COLO668 (cell line): ENCODE results near the gene PARD3B.

Experiments
- DNase-seq: peaks from one replicate; lab custom pipeline; 2025; ENCODE audit not compliant: unreplicated experiment; lab: John Stamatoyannopoulos, UW

Gene PARD3B, protein sequence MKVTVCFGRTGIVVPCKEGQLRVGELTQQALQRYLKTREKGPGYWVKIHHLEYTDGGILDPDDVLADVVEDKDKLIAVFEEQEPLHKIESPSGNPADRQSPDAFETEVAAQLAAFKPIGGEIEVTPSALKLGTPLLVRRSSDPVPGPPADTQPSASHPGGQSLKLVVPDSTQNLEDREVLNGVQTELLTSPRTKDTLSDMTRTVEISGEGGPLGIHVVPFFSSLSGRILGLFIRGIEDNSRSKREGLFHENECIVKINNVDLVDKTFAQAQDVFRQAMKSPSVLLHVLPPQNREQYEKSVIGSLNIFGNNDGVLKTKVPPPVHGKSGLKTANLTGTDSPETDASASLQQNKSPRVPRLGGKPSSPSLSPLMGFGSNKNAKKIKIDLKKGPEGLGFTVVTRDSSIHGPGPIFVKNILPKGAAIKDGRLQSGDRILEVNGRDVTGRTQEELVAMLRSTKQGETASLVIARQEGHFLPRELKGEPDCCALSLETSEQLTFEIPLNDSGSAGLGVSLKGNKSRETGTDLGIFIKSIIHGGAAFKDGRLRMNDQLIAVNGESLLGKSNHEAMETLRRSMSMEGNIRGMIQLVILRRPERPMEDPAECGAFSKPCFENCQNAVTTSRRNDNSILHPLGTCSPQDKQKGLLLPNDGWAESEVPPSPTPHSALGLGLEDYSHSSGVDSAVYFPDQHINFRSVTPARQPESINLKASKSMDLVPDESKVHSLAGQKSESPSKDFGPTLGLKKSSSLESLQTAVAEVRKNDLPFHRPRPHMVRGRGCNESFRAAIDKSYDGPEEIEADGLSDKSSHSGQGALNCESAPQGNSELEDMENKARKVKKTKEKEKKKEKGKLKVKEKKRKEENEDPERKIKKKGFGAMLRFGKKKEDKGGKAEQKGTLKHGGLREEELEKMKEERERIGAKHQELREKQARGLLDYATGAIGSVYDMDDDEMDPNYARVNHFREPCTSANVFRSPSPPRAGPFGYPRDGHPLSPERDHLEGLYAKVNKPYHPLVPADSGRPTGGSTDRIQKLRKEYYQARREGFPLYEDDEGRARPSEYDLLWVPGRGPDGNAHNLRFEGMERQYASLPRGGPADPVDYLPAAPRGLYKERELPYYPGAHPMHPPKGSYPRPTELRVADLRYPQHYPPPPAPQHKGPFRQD (N-terminal part only)

DNA sequence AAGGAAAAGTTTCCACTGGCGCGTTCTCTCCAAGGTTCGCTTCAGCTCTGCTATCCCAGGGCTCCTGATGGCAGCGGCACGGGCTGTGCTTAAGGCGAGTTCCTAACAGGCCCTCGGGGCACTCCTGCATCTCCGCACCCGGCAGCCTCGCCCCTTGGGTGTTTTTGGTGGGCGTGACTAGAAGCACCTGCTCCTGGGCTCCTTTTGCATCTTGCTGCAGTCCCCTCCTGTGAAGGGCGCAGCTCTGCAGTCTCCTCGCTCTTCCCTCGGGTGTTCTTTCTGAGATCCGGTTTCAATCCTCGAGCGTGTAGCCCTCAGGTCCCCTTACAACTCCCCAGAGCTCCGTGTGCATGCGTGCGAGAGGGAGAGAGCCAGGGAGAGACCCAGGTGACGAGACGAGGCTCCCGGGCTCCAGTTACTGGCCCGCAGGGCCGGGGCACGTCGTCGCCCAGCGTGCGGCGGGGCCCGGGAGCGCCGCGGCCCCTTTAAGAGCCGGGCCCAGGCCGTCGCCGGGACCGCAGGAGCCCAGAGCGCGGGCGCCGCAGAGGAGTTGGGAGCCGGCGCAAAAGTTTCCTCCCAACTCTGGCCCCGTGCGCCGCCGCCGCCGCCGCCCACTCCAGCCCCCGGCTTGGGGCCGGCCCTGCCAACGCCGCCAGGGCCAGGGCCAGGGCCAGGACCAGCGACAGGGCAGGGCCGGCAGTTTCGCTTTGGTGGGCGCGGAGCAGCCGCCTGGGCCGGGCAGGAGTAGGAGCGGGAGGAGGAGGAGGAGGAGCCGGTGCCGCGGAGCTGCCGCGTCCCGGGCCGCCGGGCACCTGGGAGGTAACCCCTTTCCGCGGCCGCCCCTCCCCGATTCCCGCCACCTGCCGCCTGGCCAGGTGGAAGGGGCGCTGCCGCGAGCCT is at the start of gene PARD3B:
Gene PARD3B (plus strand): TSS at position 515 of the 900 bp plus-strand sequence. CDS start 525 bp downstream, outside the sequence.
- peak; percentile 70 for DNase-seq

DNA sequence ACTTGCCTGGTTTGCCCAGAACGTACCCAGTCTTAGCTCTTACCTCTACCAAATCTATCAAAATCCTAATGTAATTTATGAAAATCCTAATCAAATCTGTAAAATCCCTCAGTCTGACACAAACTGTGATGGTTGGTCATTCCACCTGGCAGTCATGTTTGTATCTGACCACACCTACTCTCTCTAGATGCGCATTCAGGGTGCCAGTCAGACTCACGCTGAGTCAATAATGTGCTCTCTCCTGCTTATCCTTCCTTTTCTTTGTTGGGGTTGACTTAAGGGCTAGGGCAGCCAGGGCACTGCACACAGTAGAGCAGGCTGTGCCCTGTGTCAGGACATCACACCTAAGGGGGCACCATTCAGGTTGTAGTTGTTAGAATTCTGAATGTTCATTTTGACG is 48.5 kb upstream of the PARD3B start:
- DNase-seq: no peak

DNA sequence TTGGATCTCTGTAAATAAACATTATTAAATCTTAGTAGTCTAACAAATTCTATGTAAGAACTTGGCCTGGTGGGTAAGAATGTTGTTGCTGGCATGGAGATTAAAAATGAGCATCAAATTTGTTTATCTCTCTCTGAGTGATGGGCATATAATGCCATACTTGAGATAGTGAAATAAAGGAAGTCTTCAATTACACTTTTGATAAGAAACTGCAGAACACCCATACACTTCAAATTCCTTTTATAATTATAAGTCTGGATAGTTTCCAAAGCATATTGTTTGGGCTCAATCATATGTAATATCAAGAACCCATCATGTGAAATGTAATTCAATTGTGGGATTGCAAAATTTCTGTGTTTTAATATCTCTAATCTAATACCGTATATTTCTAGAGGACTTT is 47.4 kb upstream of the PARD3B start:
- no peak for DNase-seq

DNA sequence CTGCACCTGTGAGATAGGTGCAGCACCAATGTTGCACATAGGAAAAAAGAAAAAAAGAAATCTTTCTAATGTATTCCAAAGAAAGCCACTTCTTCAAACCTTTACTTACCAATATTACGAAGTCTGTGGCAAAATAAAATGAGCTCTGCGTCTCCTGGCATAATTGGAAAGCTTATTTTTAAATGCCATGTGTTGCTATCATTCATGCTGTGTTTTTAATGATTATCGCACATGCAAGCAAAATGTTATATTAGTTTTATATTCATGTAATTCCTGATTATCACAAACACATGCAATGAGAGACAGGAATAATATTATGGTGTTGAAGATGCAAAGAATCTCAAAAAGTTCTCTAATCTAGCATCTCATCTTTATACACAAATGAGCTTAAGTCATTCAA is 47.0 kb upstream of the PARD3B start:
- DNase-seq: no peak

DNA sequence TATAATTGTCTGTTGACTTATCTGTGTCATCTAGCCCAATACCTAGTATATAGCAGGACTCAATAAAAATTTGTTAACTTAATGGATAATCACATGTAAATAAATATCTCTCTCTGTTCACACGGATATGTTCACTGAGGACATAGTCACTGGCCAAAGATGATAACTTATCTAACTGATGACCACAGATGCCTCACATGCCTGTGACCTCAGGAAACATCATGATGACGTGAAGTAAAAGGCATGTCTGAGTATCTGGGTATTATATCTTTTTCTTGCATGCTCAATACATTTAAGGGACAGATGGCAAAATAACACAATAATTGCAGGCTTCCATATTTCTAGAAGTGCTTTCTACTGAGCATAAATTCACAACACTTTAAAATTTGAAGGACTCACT is 41.4 kb upstream of the PARD3B start:
- no peak for DNase-seq

DNA sequence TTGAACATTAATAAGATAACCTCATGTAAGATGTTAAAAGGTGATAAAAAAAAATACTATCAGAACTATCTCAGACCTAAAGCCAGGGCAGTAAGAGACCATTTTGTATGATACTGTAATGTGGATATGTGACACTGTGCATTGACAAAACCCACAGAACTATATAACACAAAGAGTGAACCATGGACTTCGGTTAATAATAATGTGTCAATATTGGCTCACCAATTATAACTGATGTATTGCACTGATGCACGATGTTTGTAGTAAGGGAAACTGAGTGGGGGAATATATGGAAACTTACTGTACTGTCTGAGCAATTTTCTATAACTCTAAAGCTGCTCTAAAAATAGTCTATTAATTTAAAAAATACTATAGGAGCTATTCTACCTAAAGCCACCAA is 40.7 kb upstream of the PARD3B start:
- DNase-seq: no peak

DNA sequence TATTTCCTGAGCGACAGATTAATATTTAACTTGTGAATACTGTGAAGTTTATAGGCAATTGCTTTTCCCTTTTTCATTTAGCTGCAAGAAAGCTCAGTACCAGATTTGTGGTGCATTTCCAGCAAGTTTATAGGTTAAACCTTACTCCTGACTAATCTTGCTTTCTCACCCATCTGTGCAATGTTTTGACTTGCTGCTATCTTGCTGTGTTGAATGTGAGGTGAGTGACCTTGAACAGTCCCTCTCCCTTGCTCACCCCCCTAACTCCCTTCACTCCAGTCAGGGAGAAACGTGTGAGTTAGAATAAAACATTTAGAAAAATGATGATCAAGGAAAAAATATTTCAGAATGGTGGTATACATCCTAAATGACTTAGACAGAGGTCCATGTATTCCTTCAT is 39.8 kb upstream of the PARD3B start:
- DNase-seq: no peak

DNA sequence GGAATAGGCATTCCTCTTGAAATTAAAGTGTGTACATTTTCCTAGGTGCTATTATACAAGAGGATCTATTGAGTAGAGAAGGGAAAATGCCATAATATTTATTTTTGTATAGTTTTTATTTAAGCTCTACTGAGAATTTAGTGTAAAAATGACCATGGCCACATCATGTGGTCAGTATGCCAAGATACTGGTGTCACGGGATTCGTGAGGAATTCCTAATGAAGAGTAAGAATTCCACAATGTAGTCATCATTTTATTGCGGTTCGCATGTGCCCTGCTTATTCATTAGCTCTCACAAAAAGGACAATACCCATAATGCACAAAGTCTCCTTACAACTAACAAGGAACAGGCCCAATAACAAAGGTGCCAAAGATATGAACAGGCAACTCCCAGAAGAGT is 39.3 kb upstream of the PARD3B start:
- no peak for DNase-seq

DNA sequence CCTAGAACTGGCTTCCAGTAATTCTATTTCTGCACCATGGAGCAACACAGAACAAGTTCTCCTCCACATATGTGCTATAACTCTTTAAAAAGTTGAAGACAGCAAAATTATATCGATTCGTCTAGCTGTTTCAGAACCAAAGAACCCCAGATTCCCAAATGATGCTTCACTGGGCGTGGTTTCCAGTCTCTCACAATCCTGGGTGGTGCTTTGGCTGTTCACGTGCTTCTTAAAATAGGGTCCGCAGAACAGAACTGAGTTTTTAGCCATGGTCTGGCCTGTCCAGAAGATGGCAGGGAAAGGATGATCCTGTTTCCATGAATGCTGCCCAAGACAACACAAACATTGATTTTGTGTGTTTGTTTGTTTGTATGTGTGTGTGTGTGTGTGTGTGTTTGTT is 37.6 kb upstream of the PARD3B start:
- no peak for DNase-seq

DNA sequence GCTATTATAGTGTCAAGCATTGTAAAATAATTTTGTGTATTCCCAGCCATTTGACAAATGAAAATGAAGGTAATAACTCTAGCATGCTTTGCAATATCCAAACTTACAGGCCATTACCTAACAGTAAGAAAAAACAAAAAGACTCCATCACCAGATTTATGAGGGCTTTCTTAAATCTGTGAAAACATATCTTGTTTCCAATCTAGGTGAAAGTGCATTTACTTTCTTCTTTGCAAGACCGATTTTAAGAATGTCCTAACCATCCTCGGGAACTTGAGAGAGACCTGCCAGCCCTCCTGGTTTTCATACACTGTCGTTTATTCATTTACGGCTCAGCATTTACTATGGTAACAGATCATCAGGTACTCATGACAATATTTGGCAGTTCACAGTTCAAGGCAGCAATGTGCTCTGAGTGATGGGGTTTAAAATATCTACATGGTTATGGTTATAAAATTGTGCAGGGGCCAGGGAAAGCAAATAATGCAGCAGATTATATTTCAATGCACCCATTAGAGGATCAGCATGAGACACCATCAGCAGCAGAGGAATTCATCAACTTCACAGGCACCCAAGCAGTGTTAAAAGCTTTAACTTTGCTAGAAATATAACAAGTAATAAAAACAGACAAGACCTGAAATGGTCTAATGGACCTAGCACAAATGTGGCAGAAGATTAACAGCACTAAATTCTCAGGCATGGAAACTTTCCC is 34.4 kb upstream of the PARD3B start:
- DNase-seq: no peak

DNA sequence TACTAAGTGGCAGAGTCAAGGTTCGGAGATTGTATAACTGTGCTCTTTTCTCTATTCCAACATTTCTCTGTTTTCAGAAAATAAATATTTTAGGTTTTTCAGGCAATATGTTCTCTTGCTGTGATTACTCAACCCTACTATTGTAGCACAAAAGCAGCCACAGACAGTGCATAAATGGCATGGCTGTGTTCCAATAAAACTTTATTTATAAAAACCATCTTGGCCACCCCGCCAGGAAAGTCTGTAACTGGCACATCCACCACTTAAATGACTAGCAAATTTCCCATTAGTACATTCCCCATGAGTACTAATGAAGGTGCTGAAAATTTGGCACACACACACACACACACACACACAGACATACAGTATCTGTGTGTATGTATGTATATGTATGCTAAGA is 30.8 kb upstream of the PARD3B start:
- no peak for DNase-seq

DNA sequence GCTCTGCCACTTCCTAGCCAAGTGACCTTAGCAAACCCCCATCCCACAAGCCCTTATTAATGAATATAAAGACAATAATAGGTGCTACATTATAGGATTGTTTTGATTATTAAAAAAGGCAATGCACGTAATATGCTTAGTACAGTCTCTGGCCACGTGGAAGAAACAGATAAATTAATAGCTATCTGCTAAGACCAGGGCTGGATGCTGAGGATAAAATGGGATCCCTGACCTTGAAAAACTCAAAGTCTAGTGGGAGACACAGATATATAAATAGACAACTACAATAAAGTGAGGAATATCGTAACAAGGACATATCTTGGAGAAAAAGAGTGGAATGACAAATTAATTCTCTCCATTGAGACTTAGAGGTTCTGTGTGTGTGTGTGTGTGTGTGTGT is 29.9 kb upstream of the PARD3B start:
- DNase-seq: no peak

DNA sequence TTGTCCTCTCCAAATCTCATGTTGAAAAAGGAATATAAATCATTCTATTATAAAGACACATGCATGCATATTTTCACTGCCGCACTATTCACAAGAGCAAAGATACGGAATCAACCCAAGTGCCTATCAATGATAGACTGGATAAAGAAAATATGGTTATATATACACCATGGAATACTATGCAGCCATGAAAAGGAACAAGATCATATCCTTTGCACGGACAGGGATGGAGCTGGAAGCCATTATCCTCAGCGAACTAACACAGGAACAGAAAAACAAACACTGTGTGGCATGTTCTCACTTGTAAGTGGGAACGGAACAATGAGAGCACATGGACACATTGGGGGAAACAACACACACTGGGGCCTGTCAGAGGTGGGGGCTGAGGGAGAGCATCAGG is 28.1 kb upstream of the PARD3B start:
- DNase-seq: no peak

DNA sequence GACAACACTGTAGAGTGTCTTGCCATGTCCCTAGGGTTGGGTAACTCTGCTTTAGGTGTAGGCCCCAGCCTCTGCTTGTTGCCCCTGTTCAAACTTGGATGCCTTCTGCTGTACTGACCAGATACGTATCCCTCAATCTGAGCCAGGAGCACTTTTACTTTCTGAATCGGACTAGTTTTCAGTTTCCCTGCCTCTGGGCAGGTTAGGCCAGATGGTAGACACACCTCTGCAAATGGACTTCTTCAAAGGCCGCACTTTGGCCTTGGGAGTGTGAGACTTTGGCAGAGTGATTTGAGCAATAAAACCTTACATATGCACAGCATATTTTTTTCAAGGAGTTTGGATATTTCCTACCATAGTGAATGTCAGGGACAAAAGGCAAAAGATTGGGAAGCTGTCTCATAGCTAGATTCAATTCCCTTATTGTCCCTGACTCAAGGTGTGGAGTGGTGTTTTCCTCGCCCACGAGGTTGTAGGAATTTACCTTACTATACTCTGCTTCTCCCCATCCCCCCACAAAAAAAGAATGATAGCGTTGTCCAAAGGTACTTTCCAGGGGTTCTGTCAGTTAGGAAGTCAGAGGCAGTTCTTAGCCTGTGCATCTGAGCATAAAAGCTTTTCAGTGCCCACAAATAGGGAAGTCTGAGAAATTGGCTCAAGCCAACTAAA is 15.3 kb upstream of the PARD3B start:
- DNase-seq: no peak

DNA sequence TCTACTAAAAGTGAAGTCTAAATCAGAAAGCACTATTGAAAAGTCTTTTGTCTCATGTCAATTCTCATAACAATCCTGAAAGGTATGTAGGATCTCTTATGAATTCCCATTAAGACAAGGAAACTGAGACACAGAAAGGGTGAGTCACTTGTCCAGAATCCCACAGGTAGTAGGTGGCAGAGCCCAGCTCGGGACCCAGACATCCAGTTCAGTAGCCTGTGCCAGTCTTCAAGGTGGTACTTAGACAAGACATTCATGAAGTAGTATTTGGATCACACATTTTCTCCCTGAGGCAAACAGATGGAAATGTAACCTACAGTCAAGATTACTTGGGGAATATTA is 14.8 kb upstream of the PARD3B start:
- no peak for DNase-seq

DNA sequence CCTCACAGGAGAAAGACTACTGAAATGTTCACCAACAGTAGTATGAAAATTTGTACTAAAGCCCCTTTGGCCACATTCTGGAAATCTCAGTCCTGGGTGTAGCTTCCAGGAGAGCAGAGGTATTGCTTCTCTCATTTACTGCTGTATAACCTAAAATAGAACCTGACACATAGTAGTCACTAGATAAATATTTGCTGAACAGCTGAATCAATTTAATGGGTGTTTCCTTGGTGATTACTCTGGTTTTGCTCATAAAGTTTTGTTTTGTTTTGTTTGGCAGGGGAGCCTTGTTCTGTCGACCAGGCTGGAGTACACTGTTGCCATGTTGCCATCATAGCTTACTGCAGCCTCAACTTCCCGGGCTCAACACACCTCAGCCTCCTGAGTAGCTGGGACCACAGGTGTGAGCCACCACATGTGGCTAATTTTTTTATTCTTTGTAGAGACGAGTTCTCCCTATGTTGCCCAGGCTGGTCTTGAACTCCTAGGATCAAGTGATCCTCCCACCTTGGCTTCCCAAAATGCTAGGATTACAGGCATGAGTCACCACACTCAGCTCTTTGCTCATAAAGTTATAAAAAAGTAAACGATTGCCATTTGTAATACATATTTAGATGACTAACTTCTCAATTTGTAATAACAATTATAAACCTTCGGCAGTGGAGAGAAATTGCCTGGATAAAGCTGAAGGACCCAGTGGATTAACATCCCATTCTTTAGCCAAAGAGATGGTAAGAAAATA is 11.5 kb upstream of the PARD3B start:
- no peak for DNase-seq

DNA sequence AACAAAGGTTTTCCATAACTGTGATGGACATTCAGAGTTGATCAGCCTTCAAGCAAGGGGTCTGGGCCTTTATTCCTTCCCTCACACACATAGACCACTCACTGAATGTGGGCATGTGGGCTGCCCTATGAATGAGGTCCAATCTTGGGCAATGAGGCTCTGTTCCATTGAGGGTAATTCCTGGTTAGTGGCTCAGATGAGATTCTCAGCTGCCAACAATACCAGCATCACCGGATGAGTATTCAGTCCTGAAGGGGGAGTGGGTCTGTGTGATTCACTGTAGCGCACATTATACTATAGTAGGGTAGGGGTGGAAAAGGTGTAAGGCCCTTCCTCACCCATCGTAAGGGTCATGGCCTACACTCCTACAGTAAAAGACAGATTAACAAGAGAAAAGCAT is 9.9 kb upstream of the PARD3B start:
- DNase-seq: no peak

DNA sequence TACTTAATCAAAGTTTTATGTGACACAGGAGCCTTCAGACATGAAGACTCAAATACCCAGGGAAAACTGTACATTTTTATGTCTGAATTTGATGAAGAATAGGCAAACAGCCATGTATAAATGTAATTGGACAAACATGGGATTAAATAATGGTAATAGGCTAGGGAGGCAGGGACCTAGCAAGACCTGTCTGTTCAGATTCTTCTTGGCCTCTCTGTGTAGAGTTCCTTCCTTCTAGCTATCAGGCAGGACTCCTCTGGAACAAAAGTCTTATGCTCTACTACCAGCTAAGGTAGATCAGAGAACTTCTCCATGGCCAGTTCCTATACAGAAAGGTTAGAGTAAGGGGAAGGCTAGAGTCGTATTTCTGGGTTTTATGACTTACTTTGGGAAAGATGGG is 9.5 kb upstream of the PARD3B start:
- no peak for DNase-seq
